AG09309 (cell line): Measurements from ENCODE around the gene IFT122.

ENCODE experiments used
- DNase-seq: peaks from one replicate; pipeline ENCODE4 v3.0.0-alpha.2; 2010; ENCODE audit warnings: low read depth
- H3K4me3 ChIP-seq: 2 replicates; pipeline ENCODE4 v1.5.1; 2011; ENCODE audit warnings: mild to moderate bottlenecking, low read depth, low read length, moderate library complexity; ENCODE audit not compliant: control insufficient read depth
- CTCF ChIP-seq: IDR thresholded peaks from 2 replicates; pipeline ENCODE4 v1.5.1; 2011; ENCODE audit warnings: mild to moderate bottlenecking, low read depth, low read length, inconsistent platforms; ENCODE audit not compliant: insufficient read depth, control insufficient read depth; ENCODE audit errors: missing control alignments

Gene IFT122

GRCh38 chr3:129500334-129500658 lies 60.3 kb downstream of the IFT122 start:
- no peak for TF ChIP-seq CTCF
- H3K4me3 ChIP-seq = no peak overlapping the region
- DNase-seq = no peak

- H3K4me3 ChIP-seq = no peak overlapping the region
- no peak for TF ChIP-seq CTCF
- DNase-seq = no peak
Measured at GRCh38 chr3:129501630-129502029, 61.6 kb downstream of the IFT122 start.

- no peak for TF ChIP-seq CTCF
- H3K4me3 ChIP-seq = no peak overlapping the region
- DNase-seq = no peak
Measured at GRCh38 chr3:129502641-129503408, 62.8 kb downstream of the IFT122 start.

- no peak overlapping the region for H3K4me3 ChIP-seq
- DNase-seq = no peak
- TF ChIP-seq CTCF = no peak
Measured at GRCh38 chr3:129503471-129504291, 63.7 kb downstream of the IFT122 start.

GRCh38 chr3:129504471-129505100 lies 64.6 kb downstream of the IFT122 start:
- DNase-seq = no peak
- H3K4me3 ChIP-seq = no peak overlapping the region
- TF ChIP-seq CTCF = no peak

GRCh38 chr3:129505341-129505740 lies 65.3 kb downstream of the IFT122 start:
- no peak for DNase-seq
- no peak overlapping the region for H3K4me3 ChIP-seq
- TF ChIP-seq CTCF = no peak
